Stimulated activated CD4-positive, alpha-beta T cell treated with anti-CD3 and anti-CD28 coated beads, Interleukin-4, amount 100 ng/mL, for 48 hours (primary cell): ENCODE results near the gene SOST.
"Not testable (repeated sequence)": the region's sequence is repeated elsewhere in the genome, so short reads cannot be mapped to it uniquely, and the experiment has no call there.

ENCODE experiments used
- DNase-seq, 2 donors: peaks; one replicate each; pipeline ENCODE4 v3.0.0-alpha.2; 2020; ENCODE audit warnings: low read depth in 2 of 2

Gene SOST

GRCh38 chr17:43758497-43759174 lies at the start of gene SOST:
Gene SOST (minus strand): TSS chr17:43758791. CDS start chr17:43758741, 50 bp downstream.
- no peak for DNase-seq

- DNase-seq = no peak
Measured at GRCh38 chr17:43808076-43808475, 49.5 kb upstream of the SOST start.

GRCh38 chr17:43805117-43805516 lies 46.5 kb upstream of the SOST start:
- DNase-seq = no peak

GRCh38 chr17:43803758-43804157 lies 45.2 kb upstream of the SOST start:
- no peak for DNase-seq

DNA sequence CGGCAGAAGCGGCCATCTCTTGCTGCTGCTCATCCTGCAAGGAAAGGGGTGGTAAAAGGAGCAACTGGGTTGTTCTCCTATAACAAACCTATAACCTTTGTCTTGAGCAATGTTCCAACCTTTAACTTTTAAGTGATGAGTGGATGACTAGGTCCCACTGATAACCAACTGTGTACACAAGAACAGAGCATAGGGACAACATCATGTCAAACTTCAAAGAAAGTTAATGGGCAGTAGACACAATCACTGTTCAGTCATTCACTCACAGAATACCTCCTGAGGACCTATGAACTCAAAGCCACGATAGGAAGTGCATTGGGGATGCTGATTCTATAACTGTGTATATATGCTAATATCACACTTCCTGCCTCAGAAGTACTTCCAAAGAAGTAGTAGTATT lies 43.3 kb upstream of the SOST start:
- DNase-seq = no peak

DNA sequence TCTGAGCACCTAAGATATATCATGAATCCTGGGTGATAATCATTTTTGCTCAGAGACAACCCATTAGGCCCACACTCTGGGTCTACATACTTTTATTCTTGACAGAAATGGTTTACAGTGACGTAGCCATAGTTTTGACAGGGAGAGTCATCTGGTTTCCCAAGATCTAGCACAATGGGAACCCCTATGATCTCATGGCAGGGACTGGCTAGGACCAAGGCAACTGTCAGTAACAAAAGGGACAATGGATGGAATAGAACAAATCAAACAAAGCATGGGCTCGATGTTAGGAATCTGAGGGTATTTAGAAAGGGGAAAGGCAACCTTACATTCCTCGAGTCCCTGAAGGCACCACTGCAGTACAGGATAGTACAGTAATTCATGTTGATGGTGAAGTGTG lies 42.1 kb upstream of the SOST start:
- no peak for DNase-seq

GRCh38 chr17:43799047-43799446 lies 40.5 kb upstream of the SOST start:
- DNase-seq = no peak

GRCh38 chr17:43798024-43798423 lies 39.4 kb upstream of the SOST start:
- DNase-seq = not testable (repeated sequence)

GRCh38 chr17:43792668-43793067 lies 34.1 kb upstream of the SOST start:
- DNase-seq = not testable (repeated sequence)

DNA sequence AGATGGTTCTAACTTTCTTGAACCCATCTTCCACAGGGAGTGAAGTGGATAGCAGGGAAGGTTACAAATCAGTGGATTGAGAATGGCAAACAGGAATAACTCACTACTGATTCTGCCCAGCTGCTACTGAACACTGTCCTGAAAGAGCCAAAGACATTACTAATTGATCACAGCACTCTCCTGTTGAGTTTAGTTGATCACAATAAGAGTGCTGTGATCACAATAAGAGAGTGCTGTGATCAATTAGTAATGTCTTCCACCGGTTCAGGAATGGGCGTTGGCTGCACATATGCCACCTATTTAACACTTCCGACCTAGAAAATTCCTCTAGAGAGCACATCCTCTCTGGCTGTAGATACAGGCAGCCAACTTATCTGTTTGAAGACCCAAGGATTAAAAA lies 33.0 kb upstream of the SOST start:
- DNase-seq = no peak

DNA sequence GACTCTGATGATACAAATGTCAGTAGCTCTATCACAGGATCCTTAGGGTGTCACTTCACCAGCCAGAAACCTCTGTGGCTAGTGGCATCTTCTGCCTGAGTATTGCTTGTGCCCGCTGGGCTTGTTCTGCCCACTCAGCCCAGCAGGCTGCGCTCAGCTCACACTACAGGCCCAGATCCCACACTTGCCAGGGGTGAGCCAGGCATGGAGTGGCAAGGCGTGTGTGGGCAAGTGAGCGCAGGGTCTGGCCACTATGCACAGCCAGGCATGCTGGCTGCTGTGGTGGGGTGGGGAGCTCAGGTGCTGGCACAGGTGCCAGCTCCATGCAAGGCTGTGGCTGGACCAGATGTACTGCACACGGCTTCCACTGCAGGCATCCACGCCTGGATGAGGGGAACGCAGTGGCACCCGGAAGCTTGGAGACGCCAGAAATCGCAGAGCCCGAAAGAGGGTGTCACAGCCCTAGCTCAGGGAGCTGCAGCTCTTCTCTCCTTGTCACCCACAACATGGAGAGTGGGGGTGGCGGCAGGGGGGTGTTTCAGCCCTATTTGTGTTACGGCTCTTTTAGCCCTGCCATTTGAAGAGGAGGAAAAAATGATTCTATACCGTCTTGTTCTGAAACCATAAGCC lies 31.8 kb upstream of the SOST start:
- DNase-seq = no peak

DNA sequence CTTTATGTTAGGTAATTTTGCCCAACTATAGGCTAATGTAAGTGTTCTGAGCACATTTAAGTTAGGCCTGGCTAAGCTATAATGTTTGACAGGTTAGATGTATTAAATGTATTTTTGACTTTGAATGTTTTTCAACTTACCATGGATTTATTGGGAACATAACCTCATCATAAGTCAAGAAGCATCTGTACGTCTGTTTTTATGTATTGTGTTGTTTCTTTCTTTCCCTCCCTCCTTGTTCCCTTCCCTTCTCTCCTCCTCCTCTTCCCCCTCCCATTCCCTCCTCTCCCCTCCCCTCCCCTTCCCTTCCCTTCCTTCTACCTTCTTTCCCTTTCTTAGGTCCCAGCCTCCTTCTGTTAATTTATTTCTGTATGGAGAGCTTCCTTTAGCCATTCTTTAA lies 30.9 kb upstream of the SOST start:
- no peak for DNase-seq

DNA sequence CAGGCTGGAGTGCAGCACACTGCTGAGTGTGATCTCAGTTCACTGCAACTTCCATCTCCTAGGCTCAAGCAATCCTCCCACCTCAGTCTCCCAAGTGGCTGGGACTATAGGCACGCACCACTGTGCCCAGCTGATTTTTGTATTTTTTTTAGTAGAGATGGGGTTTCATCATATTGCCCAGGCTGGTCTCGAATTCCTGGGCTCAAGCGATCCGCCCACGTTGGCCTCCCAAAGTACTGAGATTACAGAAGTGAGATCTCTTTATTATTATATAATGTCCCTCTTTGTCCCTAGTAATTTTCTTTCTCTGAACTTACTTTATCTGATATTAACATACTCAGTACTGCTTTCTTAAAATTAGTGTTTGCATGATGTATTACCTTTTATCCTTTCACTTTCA lies 29.9 kb upstream of the SOST start:
- no peak for DNase-seq

GRCh38 chr17:43787728-43788127 lies 29.1 kb upstream of the SOST start:
- DNase-seq = no peak

GRCh38 chr17:43784628-43785101 lies 26.1 kb upstream of the SOST start:
- no peak for DNase-seq

DNA sequence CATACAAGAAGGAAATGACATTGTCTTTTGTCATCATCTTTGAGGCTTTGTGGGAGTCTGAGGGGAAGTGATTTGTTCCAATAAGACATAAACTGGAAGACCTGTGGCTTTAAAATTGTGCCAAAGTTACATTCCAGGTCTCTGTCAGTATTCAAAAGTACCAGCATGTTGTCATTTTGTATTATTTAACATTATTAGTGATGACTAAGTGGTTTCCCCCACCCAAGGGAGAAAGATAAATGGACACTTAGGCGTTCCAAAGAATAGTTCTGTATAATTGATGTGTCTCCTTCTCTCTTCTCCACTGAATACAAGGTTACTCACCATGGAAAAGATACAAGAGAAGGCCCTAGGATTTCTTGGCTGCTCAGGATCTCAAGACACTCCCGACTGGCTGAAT lies 25.5 kb upstream of the SOST start:
- no peak for DNase-seq

GRCh38 chr17:43782913-43783680 lies 24.5 kb upstream of the SOST start:
- DNase-seq = no peak

- no peak for DNase-seq
Measured at GRCh38 chr17:43780135-43780534, 21.5 kb upstream of the SOST start, which contains the start of gene CFAP97D1. Gene CFAP97D1 (plus strand): TSS chr17:43780435. CDS start chr17:43780463, 28 bp downstream.

- DNase-seq = peak in 1 of 2 donors; percentile 32
Measured at GRCh38 chr17:43779145-43780125, 20.8 kb upstream of the SOST start.

GRCh38 chr17:43778337-43779144 lies 19.9 kb upstream of the SOST start, which contains the start of gene DUSP3:
Gene DUSP3 (minus strand): TSS chr17:43778977. CDS start chr17:43778924, 53 bp downstream.
- DNase-seq = peak; percentile 54 to 59
